Measurements from ENCODE around the gene ARX. TPM values are rescaled to one million over a fixed set of nuclear protein-coding genes. Genes with fewer than 3 reads are reported as not detected.

Gene ARX
- polyA plus RNA-seq, 3 donors: not detected

DNA sequence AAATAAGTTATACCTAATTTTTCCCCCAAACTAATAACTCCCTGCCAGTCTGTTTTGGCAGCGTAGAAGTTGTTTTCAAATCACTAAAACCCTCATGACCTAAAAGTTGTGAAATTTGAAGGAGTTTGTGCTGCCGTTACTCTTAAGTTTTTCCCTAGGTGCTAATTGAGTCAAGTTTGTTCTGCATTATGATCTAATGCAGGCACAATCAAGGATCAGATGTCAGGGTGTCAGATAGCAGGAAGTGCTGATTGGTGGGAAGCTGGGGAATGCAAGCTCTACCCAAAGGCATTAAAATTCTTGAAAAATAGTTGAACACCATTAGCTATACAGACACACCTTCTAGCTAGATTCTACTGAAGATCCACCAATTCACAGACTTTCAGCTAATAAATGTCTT, 51.9 kb downstream of the ARX start:
- no peak overlapping the region for H3K4me2 ChIP-seq (replicated peaks; ENCODE audit: extremely low read depth, low read length, poor library complexity, severe bottlenecking)
- H3K4me1 ChIP-seq (ENCODE audit: control insufficient read depth in 1 of 2, insufficient read depth in 2 of 2, low read length in 2 of 2): no peaks in the 10 kb centered on the region
- Mint-ChIP-seq H3K4me3 (no peak overlapping the region), H3K9me3 (peaks cover 0 to 4% (median 0%) of the 10 kb centered on the region in 7 donors), H3K27ac (no peak overlapping the region), H3K36me3 (peaks cover 2 to 3% of the 10 kb centered on the region in 2 donors), H3K4me1 (no peaks in the 10 kb centered on the region), H3K27me3 (ENCODE audit: low read depth in 3 of 3) (no peaks in the 10 kb centered on the region)
- no peaks in the 10 kb centered on the region for H3K36me3 ChIP-seq (replicated peaks in 1 of 2; ENCODE audit: control insufficient read depth in 1 of 2, insufficient read depth in 2 of 2, low read length in 2 of 2)
- H3K4me3 ChIP-seq (replicated peaks in 1 of 3; ENCODE audit: low read depth in 2 of 3, low read length in 3 of 3): no peak overlapping the region
- H4K20me1 ChIP-seq (ENCODE audit: insufficient read depth, low read length): no peaks in the 10 kb centered on the region
- DNase-seq: no peak
- no peak overlapping the region for H2AFZ ChIP-seq (ENCODE audit: insufficient read depth, low read depth, low read length, poor library complexity, severe bottlenecking)
- H3K9ac ChIP-seq (ENCODE audit: insufficient read depth, low read length, poor library complexity, severe bottlenecking): no peak overlapping the region
- no peaks in the 10 kb centered on the region for H3K27me3 ChIP-seq (ENCODE audit: control insufficient read depth in 2 of 2, insufficient read depth in 2 of 2, low read length in 2 of 2)
- no CpG with 5 or more reads among the region's 2 CpGs for WGBS (ENCODE audit: insufficient coverage)
- intact Hi-C loops (cut with micrococcal nuclease): no loop called here
- no peak overlapping the region for H3K27ac ChIP-seq (ENCODE audit: low read depth in 1 of 2, low read length in 2 of 2)
- H3K79me2 ChIP-seq (ENCODE audit: insufficient read depth, low read length): no peaks in the 10 kb centered on the region
- TF ChIP-seq, protein P1, sequence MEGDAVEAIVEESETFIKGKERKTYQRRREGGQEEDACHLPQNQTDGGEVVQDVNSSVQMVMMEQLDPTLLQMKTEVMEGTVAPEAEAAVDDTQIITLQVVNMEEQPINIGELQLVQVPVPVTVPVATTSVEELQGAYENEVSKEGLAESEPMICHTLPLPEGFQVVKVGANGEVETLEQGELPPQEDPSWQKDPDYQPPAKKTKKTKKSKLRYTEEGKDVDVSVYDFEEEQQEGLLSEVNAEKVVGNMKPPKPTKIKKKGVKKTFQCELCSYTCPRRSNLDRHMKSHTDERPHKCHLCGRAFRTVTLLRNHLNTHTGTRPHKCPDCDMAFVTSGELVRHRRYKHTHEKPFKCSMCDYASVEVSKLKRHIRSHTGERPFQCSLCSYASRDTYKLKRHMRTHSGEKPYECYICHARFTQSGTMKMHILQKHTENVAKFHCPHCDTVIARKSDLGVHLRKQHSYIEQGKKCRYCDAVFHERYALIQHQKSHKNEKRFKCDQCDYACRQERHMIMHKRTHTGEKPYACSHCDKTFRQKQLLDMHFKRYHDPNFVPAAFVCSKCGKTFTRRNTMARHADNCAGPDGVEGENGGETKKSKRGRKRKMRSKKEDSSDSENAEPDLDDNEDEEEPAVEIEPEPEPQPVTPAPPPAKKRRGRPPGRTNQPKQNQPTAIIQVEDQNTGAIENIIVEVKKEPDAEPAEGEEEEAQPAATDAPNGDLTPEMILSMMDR (IDR thresholded peaks at IDR 0.05): no peak
- no peaks in the 10 kb centered on the region for H3K9me3 ChIP-seq (replicated peaks in 1 of 2; ENCODE audit: control insufficient read depth in 1 of 2, insufficient read depth in 1 of 2, low read length in 2 of 2)

DNA sequence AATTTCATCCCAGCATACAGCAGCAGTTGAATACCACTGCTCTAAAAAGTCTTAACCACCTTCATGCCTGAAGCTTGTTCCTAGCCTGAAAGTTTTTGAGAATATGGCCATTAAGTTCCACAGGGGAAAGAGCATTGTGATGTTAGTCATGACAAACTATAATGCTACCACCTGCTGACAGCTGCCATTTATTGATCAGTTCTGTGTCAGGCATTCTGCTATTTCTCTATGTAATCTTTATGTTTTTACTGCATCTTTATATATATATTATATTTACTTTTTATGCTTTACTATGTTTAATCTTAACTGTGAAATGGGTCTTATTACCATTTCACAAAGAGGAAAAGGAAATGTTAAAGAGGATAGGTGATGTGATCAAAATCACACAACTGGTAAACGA, 54.0 kb downstream of the ARX start:
- Histone ChIP-seq H3K27ac (ENCODE audit: low read depth in 1 of 2, low read length in 2 of 2) (no peak overlapping the region), H3K9ac (ENCODE audit: insufficient read depth, low read length, poor library complexity, severe bottlenecking) (no peak overlapping the region), H2AFZ (ENCODE audit: insufficient read depth, low read depth, low read length, poor library complexity, severe bottlenecking) (no peak overlapping the region), H3K4me1 (ENCODE audit: control insufficient read depth in 1 of 2, insufficient read depth in 2 of 2, low read length in 2 of 2) (no peaks in the 10 kb centered on the region), H3K9me3 (replicated peaks in 1 of 2; ENCODE audit: control insufficient read depth in 1 of 2, insufficient read depth in 1 of 2, low read length in 2 of 2) (no peaks in the 10 kb centered on the region), H3K4me2 (replicated peaks; ENCODE audit: extremely low read depth, low read length, poor library complexity, severe bottlenecking) (no peak overlapping the region), H3K36me3 (replicated peaks in 1 of 2; ENCODE audit: control insufficient read depth in 1 of 2, insufficient read depth in 2 of 2, low read length in 2 of 2) (no peaks in the 10 kb centered on the region), H3K27me3 (ENCODE audit: control insufficient read depth in 2 of 2, insufficient read depth in 2 of 2, low read length in 2 of 2) (no peaks in the 10 kb centered on the region), H4K20me1 (ENCODE audit: insufficient read depth, low read length) (no peaks in the 10 kb centered on the region), H3K4me3 (replicated peaks in 1 of 3; ENCODE audit: low read depth in 2 of 3, low read length in 3 of 3) (no peak overlapping the region), H3K79me2 (ENCODE audit: insufficient read depth, low read length) (no peaks in the 10 kb centered on the region)
- H3K27ac Mint-ChIP-seq: no peak overlapping the region
- WGBS (ENCODE audit: insufficient coverage): no CpG with 5 or more reads among the region's 1 CpG
- no peaks in the 10 kb centered on the region for H3K4me1 Mint-ChIP-seq
- no peak overlapping the region for H3K4me3 Mint-ChIP-seq
- intact Hi-C loops (cut with micrococcal nuclease): no loop called here
- DNase-seq: no peak
- TF ChIP-seq, protein P1 (IDR thresholded peaks at IDR 0.05): no peak
- H3K9me3 Mint-ChIP-seq: peaks cover 0 to 3% (median 0%) of the 10 kb centered on the region in 7 donors
- peaks cover 4 to 5% of the 10 kb centered on the region in 2 donors for H3K36me3 Mint-ChIP-seq
- no peaks in the 10 kb centered on the region for H3K27me3 Mint-ChIP-seq (ENCODE audit: low read depth in 3 of 3)

Data from CD14-positive monocyte (primary cell).